ENCODE results near the gene MED6. TPM values are rescaled to one million over a fixed set of nuclear protein-coding genes. Genes with fewer than 3 reads are reported as not detected.

MED6 gene
- total RNA-seq, 1 experiment from 2014 or later, result 55.3 TPM

- TF ChIP-seq CTCF (conservative IDR thresholded peaks at IDR 0.05), result no peak
- H3K9me3 Mint-ChIP-seq, result peaks cover 40 to 41% of the 10 kb centered on the region in 2 experiments
- H2BK12ac ChIP-seq (ENCODE audit: insufficient read length, low read depth, low read length), result no peak overlapping the region
Measured at GRCh38 chr14:70538087-70538486, 62.4 kb downstream of the MED6 start.

More at GRCh38 chr14:70538087-70538486, 62.4 kb downstream of the MED6 start:
- no peak overlapping the region for H4K8ac ChIP-seq (replicated peaks; ENCODE audit: insufficient read length, low read depth, low read length)
- no peak overlapping the region for H2BK15ac ChIP-seq (ENCODE audit: low read depth, low read length)
- no peaks in the 10 kb centered on the region for H4K20me1 ChIP-seq (ENCODE audit: control insufficient read depth, insufficient read depth, insufficient read length)
- no peak overlapping the region for H2AFZ ChIP-seq (ENCODE audit: low read length)
- H2BK5ac ChIP-seq (ENCODE audit: insufficient read length, low read length), result no peak overlapping the region
- no peaks in the 10 kb centered on the region for H3K27me3 Mint-ChIP-seq (ENCODE audit: low read depth)
- H3K79me1 ChIP-seq (ENCODE audit: insufficient read depth, low read depth, low read length, poor library complexity, severe bottlenecking), result no peaks in the 10 kb centered on the region
- H3K4me2 ChIP-seq (ENCODE audit: insufficient read depth, insufficient read length, low read length), result no peak overlapping the region
- no peak overlapping the region for H3K9ac ChIP-seq (ENCODE audit: extremely low read depth, insufficient read length, low read length)
- H4K91ac ChIP-seq (ENCODE audit: insufficient read length, low read depth, low read length), result no peak overlapping the region
- no peaks in the 10 kb centered on the region for H3K27me3 ChIP-seq (ENCODE audit: insufficient read depth, low read length)
- H3K36me3 Mint-ChIP-seq (ENCODE audit: insufficient read depth in 1 of 3, low read depth in 3 of 3), result peaks cover 22 to 51% (median 29%) of the 10 kb centered on the region in 3 experiments
- H4K5ac ChIP-seq (ENCODE audit: insufficient read length, low read depth, low read length), result no peak overlapping the region
- no peak overlapping the region for H3K4me3 Mint-ChIP-seq
- H2BK20ac ChIP-seq (ENCODE audit: low read depth, low read length, poor library complexity, severe bottlenecking), result no peak overlapping the region
- H3K56ac ChIP-seq (ENCODE audit: insufficient read length, low read depth, low read length), result no peak overlapping the region
- H2BK120ac ChIP-seq (ENCODE audit: low read depth, low read length, poor library complexity, severe bottlenecking), result no peak overlapping the region
- H3K18ac ChIP-seq (ENCODE audit: insufficient read length, low read depth, low read length), result no peak overlapping the region
- no peaks in the 10 kb centered on the region for H3K4me1 Mint-ChIP-seq
- H3K9me3 ChIP-seq (ENCODE audit: control insufficient read depth, low read depth, low read length), result peaks cover 13% of the 10 kb centered on the region
- no peak overlapping the region for H3T11ph ChIP-seq (ENCODE audit: low read length)
- no peak overlapping the region for H3K4ac ChIP-seq (ENCODE audit: low read depth, low read length)
- no peaks in the 10 kb centered on the region for H3K4me1 ChIP-seq (ENCODE audit: insufficient read depth, low read length)
- no peak overlapping the region for H3K27ac ChIP-seq (ENCODE audit: insufficient read length, low read depth, low read length)
- no peaks in the 10 kb centered on the region for H3K79me2 ChIP-seq (ENCODE audit: insufficient read depth, low read length)
- no peaks in the 10 kb centered on the region for H3K23me2 ChIP-seq (ENCODE audit: insufficient read length, low read depth, low read length, poor library complexity, severe bottlenecking)
- H2AK5ac ChIP-seq (ENCODE audit: insufficient read length, low read length), result no peak overlapping the region
- H3K27ac Mint-ChIP-seq, result no peak overlapping the region
- H3K14ac ChIP-seq (ENCODE audit: insufficient read depth, low read length), result no peak overlapping the region
- H3K23ac ChIP-seq (ENCODE audit: insufficient read length, low read depth, low read length), result no peak overlapping the region
- no CpG with 5 or more reads among the region's 5 CpGs for WGBS (ENCODE audit: extremely low coverage, insufficient read length, low lambda C conversion rate)
- DNase-seq, result no peak
